Uterus (tissue), 4 donors: ENCODE results near the gene CRIM1. TPM values are rescaled to one million over a fixed set of nuclear protein-coding genes. Genes with fewer than 3 reads are reported as not detected.

Source experiments
- total RNA-seq, 4 donors: library from RNA; depleted of rRNA in 3 of 4; stranded (reverse); fragments of >200 nt in 3 of 4; gene quantifications; one replicate each; pipeline versions ENCODE4 v1.1.0 to v1.2.4, GENCODE V29; 2014 to 2023
- donor health status: DM: yes; HTN: yes; CAD: no.

Gene CRIM1
- total RNA-seq, 4 donors from 2014 or later = 51.2 to 168 (median 66.6) TPM

Other genes starting within 250 kb of the CRIM1 start
- gene FEZ2, start 242.4 kb downstream of the CRIM1 start, total RNA-seq = 10 to 100 TPM; 27.9 to 66.6 (median 39.7) TPM